Upper lobe of left lung (tissue), 4 donors: Measurements from ENCODE around the gene DHX32.

Experiments
- POLR2A ChIP-seq, 4 donors: fragments of 450-650 bp; IDR thresholded peaks; one replicate each; pipeline ENCODE4 v1.5.1; 2016 to 2017; ENCODE audit warnings: antibody characterized with exemption in 4 of 4, mild to moderate bottlenecking in 2 of 4
- TF ChIP-seq, protein P1 (sequence below), 6 experiments: fragments of 450-650 bp in 4 of 6; fragments of 200-600 bp in 2 of 6; sonication (generic) in 2 of 6; IDR thresholded peaks; one replicate each; pipeline ENCODE4 v1.5.1; 2016 to 2019; ENCODE audit warnings: antibody characterized with exemption in 6 of 6

DNA sequence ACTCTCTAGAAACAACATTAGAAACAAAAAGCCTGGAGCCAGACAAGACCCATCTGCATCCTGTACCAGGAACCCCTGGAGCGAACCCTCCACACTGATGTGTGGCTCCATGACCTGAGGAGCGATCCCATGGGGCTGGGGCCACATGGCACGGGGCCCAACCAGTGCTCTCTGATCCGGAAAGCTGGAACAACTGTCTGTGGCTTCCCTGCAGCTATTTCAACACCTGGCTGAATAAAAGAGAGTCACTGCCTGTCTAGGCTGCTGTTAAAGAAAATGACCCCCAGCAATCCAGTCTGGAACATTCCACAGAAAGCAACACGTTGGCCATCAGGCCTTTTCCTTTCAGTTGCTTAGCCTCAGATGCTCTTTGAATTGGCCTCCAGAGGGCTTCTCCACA, 79.0 kb downstream of the DHX32 start:
- TF ChIP-seq, protein P1, sequence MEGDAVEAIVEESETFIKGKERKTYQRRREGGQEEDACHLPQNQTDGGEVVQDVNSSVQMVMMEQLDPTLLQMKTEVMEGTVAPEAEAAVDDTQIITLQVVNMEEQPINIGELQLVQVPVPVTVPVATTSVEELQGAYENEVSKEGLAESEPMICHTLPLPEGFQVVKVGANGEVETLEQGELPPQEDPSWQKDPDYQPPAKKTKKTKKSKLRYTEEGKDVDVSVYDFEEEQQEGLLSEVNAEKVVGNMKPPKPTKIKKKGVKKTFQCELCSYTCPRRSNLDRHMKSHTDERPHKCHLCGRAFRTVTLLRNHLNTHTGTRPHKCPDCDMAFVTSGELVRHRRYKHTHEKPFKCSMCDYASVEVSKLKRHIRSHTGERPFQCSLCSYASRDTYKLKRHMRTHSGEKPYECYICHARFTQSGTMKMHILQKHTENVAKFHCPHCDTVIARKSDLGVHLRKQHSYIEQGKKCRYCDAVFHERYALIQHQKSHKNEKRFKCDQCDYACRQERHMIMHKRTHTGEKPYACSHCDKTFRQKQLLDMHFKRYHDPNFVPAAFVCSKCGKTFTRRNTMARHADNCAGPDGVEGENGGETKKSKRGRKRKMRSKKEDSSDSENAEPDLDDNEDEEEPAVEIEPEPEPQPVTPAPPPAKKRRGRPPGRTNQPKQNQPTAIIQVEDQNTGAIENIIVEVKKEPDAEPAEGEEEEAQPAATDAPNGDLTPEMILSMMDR (IDR thresholded peaks at IDR 0.05) = no peak
- no peak for TF ChIP-seq POLR2A (IDR thresholded peaks at IDR 0.05)
